AG04450 (cell line): ENCODE results near the gene ZNF549. TPM values are rescaled to one million over a fixed set of nuclear protein-coding genes. Genes with fewer than 3 reads are reported as not detected.

Experiments used
- CTCF ChIA-PET: fragments of 300-600, 350-600 bp; formaldehyde crosslinking; extraction: SDS; loops from one replicate; lab custom pipeline; 2022; ENCODE audit warnings: antibody characterized with exemption, inconsistent platforms; lab: Charles Lee
- POLR2A ChIA-PET: fragments of 350-600 bp; formaldehyde crosslinking; extraction: SDS; loops from one replicate; lab custom pipeline; 2021; ENCODE audit warnings: antibody characterized with exemption, inconsistent platforms; lab: Yijun Ruan, JAX
- DNase-seq: peaks from one replicate; pipeline ENCODE4 v3.0.0-alpha.2; 2011; ENCODE audit warnings: low read depth, low spot score
- H3K27ac ChIP-seq: one replicate; pipeline ENCODE4 v1.5.1; 2012; ENCODE audit warnings: low read depth, low read length, control low read depth
- H3K27me3 ChIP-seq: one replicate; pipeline ENCODE4 v1.6.0; 2012; ENCODE audit warnings: low read length; ENCODE audit not compliant: control insufficient read depth, insufficient read depth
- H3K4me3 ChIP-seq: 2 replicates; pipeline ENCODE4 v1.5.1; 2011; ENCODE audit warnings: mild to moderate bottlenecking, low read depth, low read length, control low read depth
- H3K9me3 ChIP-seq: 2 replicates; pipeline ENCODE4 v1.5.1; 2012; ENCODE audit warnings: low read length; ENCODE audit not compliant: control insufficient read depth, insufficient read depth
- CTCF ChIP-seq: IDR thresholded peaks from 2 replicates; pipeline ENCODE4 v1.5.1; 2011; ENCODE audit warnings: low read depth, low read length, control low read depth, inconsistent platforms
- polyA plus RNA-seq: library from polyadenylated mRNA; depleted of rRNA; stranded (reverse); fragments of >200 nt; gene quantifications from 2 replicates; pipeline ENCODE4 v1.2.3, GENCODE V29; 2011

The ZNF549 gene
- polyA plus RNA-seq, 1 experiment, result 5.8 TPM

DNA sequence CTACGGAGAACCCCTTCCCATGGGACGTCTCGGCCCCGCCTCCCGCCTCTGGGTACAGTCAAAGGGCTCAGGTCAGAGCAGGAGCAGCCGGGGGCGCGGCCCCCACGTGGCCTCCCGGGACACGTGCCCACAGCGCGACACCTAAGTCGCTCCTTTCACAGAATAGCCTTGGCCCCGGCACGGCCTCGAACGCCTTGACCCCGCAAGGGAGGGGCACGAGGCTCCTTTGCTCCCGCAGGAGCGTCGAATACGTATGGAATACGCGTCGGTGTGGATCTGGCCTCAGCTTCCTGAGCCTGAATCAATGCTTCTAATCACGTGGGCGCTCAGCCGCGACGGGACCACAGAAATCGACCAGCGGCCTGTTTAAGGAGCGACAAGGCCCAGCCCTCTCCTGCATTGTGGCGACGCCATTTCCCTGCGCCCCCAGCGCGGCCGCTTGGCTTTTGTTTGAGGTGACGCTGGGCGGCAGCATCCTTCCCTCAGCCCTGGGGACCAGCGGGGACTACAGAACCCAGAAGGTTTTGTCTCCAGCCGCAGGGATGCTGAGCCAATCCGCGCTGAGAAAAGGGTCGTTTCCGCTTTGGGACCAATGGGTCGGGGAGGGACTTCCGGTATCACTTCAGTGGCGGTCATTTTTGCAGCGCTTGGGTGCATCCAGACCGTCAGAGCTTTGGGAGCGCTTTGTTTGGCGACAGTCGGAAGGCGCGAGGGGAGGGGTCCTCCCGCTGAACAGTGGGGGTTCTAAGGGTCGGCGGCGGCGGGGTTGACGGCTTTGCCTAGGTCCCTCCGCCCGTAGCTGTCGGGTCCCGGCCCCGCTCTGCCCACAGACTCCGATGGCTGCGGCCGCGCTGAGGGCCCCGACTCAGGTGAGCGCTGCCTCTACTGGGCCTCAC, 56.6 kb downstream of the ZNF549 start, which contains the start of gene ZIK1:
TSS of gene ZIK1 (plus strand) at position 625 of the 896 bp plus-strand sequence. CDS start at position 837, 212 bp downstream.
- peak; percentile 71 for DNase-seq
- H3K9me3 ChIP-seq, result peaks cover 53% of the 10 kb centered on the region
- no peaks in the 10 kb centered on the region for H3K27me3 ChIP-seq
- TF ChIP-seq CTCF, result no peak
- ChIA-PET CTCF (no interaction called here), POLR2A (interaction anchor here (0.7 to 1.2 kb wide), 2 partner anchors 10 to 125 kb away, joined by 3 read pairs; partner anchors contain the start of gene ZNF154)
- H3K4me3 ChIP-seq, result peak within 1 kb of the TSS; percentile 81
- H3K27ac ChIP-seq, result peak within 1 kb of the TSS; percentile 31

GRCh38 chr19:57587529-57587928, 60.4 kb downstream of the ZNF549 start:
- Histone ChIP-seq H3K9me3 (peaks cover 77% of the 10 kb centered on the region), H3K27ac (peak overlapping the region; percentile 21), H3K4me3 (no peak overlapping the region), H3K27me3 (no peaks in the 10 kb centered on the region)
- ChIA-PET POLR2A (no interaction called here), CTCF (no interaction called here)
- DNase-seq, result peak; percentile 15
- TF ChIP-seq CTCF, result no peak

GRCh38 chr19:57599377-57599760, 72.2 kb downstream of the ZNF549 start:
- no peak for TF ChIP-seq CTCF
- ChIA-PET POLR2A (no interaction called here), CTCF (no interaction called here)
- Histone ChIP-seq H3K9me3 (no peaks in the 10 kb centered on the region; the same call in none of the 2 replicates), H3K4me3 (peak overlapping the region; percentile 88), H3K27me3 (no peaks in the 10 kb centered on the region), H3K27ac (no peak overlapping the region)
- DNase-seq, result no peak

DNA sequence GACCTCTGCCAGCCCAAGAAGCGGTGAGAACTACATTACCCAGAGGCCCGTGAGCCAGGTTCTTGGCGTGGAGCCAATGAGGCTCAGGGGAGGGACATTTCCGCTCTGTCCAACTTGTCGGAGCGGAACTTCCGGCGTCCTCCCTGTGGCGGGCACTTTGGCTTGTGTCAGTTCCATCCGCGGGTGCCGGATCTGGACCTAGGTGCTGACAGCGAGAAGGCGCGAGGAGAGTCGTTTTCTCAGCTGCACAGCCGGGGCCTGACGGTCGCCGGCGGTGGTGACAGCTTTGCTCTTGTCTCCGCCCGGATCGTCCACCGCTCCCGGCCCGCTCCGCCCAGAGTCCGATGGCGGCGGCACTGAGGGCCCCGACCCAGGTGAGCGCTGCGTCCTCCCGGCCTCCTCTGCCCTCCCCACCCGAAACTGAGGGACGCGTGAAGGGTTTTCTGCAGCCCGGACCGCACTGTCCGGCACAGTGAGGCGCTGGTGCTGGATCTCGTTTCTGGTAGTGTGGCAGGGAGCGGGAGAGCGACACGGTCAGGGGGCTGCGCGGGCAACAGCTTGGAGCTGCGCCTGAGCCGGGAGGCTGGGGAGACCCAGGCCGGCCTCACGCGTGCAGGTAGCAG, 72.7 kb downstream of the ZNF549 start, which contains the start of gene ZNF530:
TSS of gene ZNF530 (plus strand) at position 125 of the 623 bp plus-strand sequence. CDS start 4,461 bp downstream, outside the sequence.
- DNase-seq, result peak; percentile 81
- H3K4me3 ChIP-seq, result peak within 1 kb of the TSS; percentile 88
- H3K27me3 ChIP-seq, result no peaks in the 10 kb centered on the region
- ChIA-PET CTCF (no interaction called here), POLR2A (no interaction called here)
- H3K27ac ChIP-seq, result no peak within 1 kb of the TSS
- TF ChIP-seq CTCF, result no peak
- H3K9me3 ChIP-seq, result no peaks in the 10 kb centered on the region; the same call in none of the 2 replicates
